Loucy (cell line): Measurements from ENCODE around the gene USP34.

ENCODE experiments used
- CTCF ChIP-seq: fragments of 200-600 bp; sonication (generic); conservative IDR thresholded peaks from 2 replicates; pipeline ENCODE4 v1.5.1; 2014; ENCODE audit warnings: mild to moderate bottlenecking, antibody characterized with exemption, low read length
- EZH2phosphoT487 ChIP-seq: fragments of 200-600 bp; IDR thresholded peaks from 2 replicates; pipeline ENCODE4 v1.6.1; 2018; ENCODE audit warnings: antibody characterized with exemption, mild to moderate bottlenecking, moderate library complexity, borderline replicate concordance

- no peak for TF ChIP-seq CTCF
- TF ChIP-seq EZH2phosphoT487, result no peak
Observed at GRCh38 chr2:61179701-61180639, 290.9 kb downstream of the USP34 start.
